WTC11 (cell line): Measurements from ENCODE around the gene SRSF10. TPM values are rescaled to one million over a fixed set of nuclear protein-coding genes. Genes with fewer than 3 reads are reported as not detected.

Experiments used
- ATF1 ChIP-seq: sonication (generic); formaldehyde crosslinking; IDR thresholded peaks from 2 replicates; pipeline ENCODE4 v1.8.1; 2023; ENCODE audit warnings: mild to moderate bottlenecking, moderate library complexity, missing genetic modification reagents
- CREB1 ChIP-seq: sonication (generic); formaldehyde crosslinking; IDR thresholded peaks from 2 replicates; pipeline ENCODE4 v1.8.0; 2023; ENCODE audit warnings: mild to moderate bottlenecking, missing genetic modification reagents
- EMX1 ChIP-seq: fragments of 250-450 bp; sonication (Bioruptor Pico); IDR thresholded peaks from 2 replicates; pipeline ENCODE4 v1.8.0; 2021; ENCODE audit warnings: mild to moderate bottlenecking
- ESRRA ChIP-seq: sonication (generic); formaldehyde crosslinking; IDR thresholded peaks from 2 replicates; pipeline ENCODE4 v1.8.1; 2022; ENCODE audit warnings: mild to moderate bottlenecking, missing genetic modification reagents, borderline replicate concordance
- GTF2I ChIP-seq: fragments of 250-450 bp; sonication (Bioruptor Pico); conservative IDR thresholded peaks from 2 replicates; pipeline ENCODE4 v1.4.0; 2021; ENCODE audit warnings: mild to moderate bottlenecking
- OVOL2 ChIP-seq: fragments of 250-450 bp; sonication (Bioruptor Pico); IDR thresholded peaks from 2 replicates; pipeline ENCODE4 v1.9.0; 2021; ENCODE audit warnings: mild to moderate bottlenecking, borderline replicate concordance
- PRDM15 ChIP-seq: sonication (generic); formaldehyde crosslinking; IDR thresholded peaks from 2 replicates; pipeline ENCODE4 v1.8.0; 2022; ENCODE audit warnings: missing genetic modification reagents
- ZNF138 ChIP-seq: sonication (generic); formaldehyde crosslinking; conservative IDR thresholded peaks from 2 replicates; pipeline ENCODE4 v1.8.1; 2022; ENCODE audit warnings: mild to moderate bottlenecking, moderate library complexity, missing genetic modification reagents
- ZNF219 ChIP-seq: sonication (generic); formaldehyde crosslinking; IDR thresholded peaks from 2 replicates; pipeline ENCODE4 v1.8.0; 2023; ENCODE audit warnings: missing genetic modification reagents, mild to moderate bottlenecking, borderline replicate concordance
- ZNF317 ChIP-seq: sonication (generic); formaldehyde crosslinking; IDR thresholded peaks from 2 replicates; pipeline ENCODE4 v1.8.1; 2023; ENCODE audit warnings: low read depth, mild to moderate bottlenecking, moderate library complexity, missing genetic modification reagents, borderline replicate concordance
- ZNF423 ChIP-seq: fragments of 250-450 bp; sonication (Bioruptor Pico); IDR thresholded peaks from 2 replicates; pipeline ENCODE4 v2.1.2; 2022; ENCODE audit warnings: mild to moderate bottlenecking, moderate library complexity
- total RNA-seq: library from RNA; stranded (reverse); gene quantifications from 3 replicates; pipeline ENCODE4 v1.2.3, GENCODE V29; 2021
- TF ChIP-seq, protein P1 (sequence below): sonication (generic); formaldehyde crosslinking; IDR thresholded peaks from 2 replicates; pipeline ENCODE4 v1.8.0; 2023; ENCODE audit warnings: mild to moderate bottlenecking, missing genetic modification reagents
- TF ChIP-seq, protein P2 (sequence below): sonication (generic); formaldehyde crosslinking; IDR thresholded peaks from 2 replicates; pipeline ENCODE4 v1.8.0; 2023; ENCODE audit warnings: missing genetic modification reagents, mild to moderate bottlenecking, borderline replicate concordance
- TF ChIP-seq, protein P3 (sequence below): sonication (generic); formaldehyde crosslinking; IDR thresholded peaks from 2 replicates; pipeline ENCODE4 v1.8.1; 2022; ENCODE audit warnings: low read depth, missing genetic modification reagents, borderline replicate concordance
- TF ChIP-seq, protein P4 (sequence below): fragments of 200-600 bp; IDR thresholded peaks from 2 replicates; pipeline ENCODE4 v1.8.0; 2022; ENCODE audit warnings: antibody characterized with exemption
- TF ChIP-seq, protein P5 (sequence below): sonication (generic); formaldehyde crosslinking; conservative IDR thresholded peaks from 2 replicates; pipeline ENCODE4 v1.8.1; 2022; ENCODE audit warnings: mild to moderate bottlenecking, missing genetic modification reagents
- TF ChIP-seq, protein P6 (sequence below): sonication (generic); formaldehyde crosslinking; IDR thresholded peaks from 2 replicates; pipeline ENCODE4 v1.8.1; 2022; ENCODE audit warnings: low read depth, mild to moderate bottlenecking, moderate library complexity, missing genetic modification reagents, borderline replicate concordance
- TF ChIP-seq, protein P7 (sequence below): fragments of 250-450 bp; sonication (Bioruptor Pico); IDR thresholded peaks from 2 replicates; pipeline ENCODE4 v1.9.0; 2021; ENCODE audit warnings: mild to moderate bottlenecking

Gene SRSF10
- total RNA-seq, 1 experiment from 2014 or later = 163 TPM

- TF ChIP-seq PRDM15 (CRISPR knock-in tag) = 0 out of 2 replicates have a peak, but pooled peaks have one; percentile 14
- TF ChIP-seq ZNF317 (CRISPR knock-in tag) = 0 out of 2 replicates have a peak, but pooled peaks have one; percentile 17
- TF ChIP-seq, protein P1, sequence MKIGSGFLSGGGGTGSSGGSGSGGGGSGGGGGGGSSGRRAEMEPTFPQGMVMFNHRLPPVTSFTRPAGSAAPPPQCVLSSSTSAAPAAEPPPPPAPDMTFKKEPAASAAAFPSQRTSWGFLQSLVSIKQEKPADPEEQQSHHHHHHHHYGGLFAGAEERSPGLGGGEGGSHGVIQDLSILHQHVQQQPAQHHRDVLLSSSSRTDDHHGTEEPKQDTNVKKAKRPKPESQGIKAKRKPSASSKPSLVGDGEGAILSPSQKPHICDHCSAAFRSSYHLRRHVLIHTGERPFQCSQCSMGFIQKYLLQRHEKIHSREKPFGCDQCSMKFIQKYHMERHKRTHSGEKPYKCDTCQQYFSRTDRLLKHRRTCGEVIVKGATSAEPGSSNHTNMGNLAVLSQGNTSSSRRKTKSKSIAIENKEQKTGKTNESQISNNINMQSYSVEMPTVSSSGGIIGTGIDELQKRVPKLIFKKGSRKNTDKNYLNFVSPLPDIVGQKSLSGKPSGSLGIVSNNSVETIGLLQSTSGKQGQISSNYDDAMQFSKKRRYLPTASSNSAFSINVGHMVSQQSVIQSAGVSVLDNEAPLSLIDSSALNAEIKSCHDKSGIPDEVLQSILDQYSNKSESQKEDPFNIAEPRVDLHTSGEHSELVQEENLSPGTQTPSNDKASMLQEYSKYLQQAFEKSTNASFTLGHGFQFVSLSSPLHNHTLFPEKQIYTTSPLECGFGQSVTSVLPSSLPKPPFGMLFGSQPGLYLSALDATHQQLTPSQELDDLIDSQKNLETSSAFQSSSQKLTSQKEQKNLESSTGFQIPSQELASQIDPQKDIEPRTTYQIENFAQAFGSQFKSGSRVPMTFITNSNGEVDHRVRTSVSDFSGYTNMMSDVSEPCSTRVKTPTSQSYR (CRISPR knock-in tag) = peak; percentile 91
- TF ChIP-seq, protein P2, sequence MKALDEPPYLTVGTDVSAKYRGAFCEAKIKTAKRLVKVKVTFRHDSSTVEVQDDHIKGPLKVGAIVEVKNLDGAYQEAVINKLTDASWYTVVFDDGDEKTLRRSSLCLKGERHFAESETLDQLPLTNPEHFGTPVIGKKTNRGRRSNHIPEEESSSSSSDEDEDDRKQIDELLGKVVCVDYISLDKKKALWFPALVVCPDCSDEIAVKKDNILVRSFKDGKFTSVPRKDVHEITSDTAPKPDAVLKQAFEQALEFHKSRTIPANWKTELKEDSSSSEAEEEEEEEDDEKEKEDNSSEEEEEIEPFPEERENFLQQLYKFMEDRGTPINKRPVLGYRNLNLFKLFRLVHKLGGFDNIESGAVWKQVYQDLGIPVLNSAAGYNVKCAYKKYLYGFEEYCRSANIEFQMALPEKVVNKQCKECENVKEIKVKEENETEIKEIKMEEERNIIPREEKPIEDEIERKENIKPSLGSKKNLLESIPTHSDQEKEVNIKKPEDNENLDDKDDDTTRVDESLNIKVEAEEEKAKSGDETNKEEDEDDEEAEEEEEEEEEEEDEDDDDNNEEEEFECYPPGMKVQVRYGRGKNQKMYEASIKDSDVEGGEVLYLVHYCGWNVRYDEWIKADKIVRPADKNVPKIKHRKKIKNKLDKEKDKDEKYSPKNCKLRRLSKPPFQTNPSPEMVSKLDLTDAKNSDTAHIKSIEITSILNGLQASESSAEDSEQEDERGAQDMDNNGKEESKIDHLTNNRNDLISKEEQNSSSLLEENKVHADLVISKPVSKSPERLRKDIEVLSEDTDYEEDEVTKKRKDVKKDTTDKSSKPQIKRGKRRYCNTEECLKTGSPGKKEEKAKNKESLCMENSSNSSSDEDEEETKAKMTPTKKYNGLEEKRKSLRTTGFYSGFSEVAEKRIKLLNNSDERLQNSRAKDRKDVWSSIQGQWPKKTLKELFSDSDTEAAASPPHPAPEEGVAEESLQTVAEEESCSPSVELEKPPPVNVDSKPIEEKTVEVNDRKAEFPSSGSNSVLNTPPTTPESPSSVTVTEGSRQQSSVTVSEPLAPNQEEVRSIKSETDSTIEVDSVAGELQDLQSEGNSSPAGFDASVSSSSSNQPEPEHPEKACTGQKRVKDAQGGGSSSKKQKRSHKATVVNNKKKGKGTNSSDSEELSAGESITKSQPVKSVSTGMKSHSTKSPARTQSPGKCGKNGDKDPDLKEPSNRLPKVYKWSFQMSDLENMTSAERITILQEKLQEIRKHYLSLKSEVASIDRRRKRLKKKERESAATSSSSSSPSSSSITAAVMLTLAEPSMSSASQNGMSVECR (CRISPR knock-in tag) = no peak; the same call in 1 of the 2 replicates
- TF ChIP-seq, protein P3, sequence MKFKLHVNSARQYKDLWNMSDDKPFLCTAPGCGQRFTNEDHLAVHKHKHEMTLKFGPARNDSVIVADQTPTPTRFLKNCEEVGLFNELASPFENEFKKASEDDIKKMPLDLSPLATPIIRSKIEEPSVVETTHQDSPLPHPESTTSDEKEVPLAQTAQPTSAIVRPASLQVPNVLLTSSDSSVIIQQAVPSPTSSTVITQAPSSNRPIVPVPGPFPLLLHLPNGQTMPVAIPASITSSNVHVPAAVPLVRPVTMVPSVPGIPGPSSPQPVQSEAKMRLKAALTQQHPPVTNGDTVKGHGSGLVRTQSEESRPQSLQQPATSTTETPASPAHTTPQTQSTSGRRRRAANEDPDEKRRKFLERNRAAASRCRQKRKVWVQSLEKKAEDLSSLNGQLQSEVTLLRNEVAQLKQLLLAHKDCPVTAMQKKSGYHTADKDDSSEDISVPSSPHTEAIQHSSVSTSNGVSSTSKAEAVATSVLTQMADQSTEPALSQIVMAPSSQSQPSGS (CRISPR knock-in tag) = no peak
- TF ChIP-seq GTF2I (CRISPR knock-in tag) = no peak
- TF ChIP-seq, protein P4, sequence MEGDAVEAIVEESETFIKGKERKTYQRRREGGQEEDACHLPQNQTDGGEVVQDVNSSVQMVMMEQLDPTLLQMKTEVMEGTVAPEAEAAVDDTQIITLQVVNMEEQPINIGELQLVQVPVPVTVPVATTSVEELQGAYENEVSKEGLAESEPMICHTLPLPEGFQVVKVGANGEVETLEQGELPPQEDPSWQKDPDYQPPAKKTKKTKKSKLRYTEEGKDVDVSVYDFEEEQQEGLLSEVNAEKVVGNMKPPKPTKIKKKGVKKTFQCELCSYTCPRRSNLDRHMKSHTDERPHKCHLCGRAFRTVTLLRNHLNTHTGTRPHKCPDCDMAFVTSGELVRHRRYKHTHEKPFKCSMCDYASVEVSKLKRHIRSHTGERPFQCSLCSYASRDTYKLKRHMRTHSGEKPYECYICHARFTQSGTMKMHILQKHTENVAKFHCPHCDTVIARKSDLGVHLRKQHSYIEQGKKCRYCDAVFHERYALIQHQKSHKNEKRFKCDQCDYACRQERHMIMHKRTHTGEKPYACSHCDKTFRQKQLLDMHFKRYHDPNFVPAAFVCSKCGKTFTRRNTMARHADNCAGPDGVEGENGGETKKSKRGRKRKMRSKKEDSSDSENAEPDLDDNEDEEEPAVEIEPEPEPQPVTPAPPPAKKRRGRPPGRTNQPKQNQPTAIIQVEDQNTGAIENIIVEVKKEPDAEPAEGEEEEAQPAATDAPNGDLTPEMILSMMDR = no peak
- TF ChIP-seq ZNF138 (CRISPR knock-in tag) = no peak
- 0 out of 2 replicates have a peak, but pooled peaks have one; percentile 56 for TF ChIP-seq ATF1
- TF ChIP-seq CREB1 (CRISPR knock-in tag) = peak; percentile 73; the same call in 1 of the 2 replicates
- peak; percentile 68; the same call in 1 of the 2 replicates for TF ChIP-seq ZNF423
- TF ChIP-seq OVOL2 (CRISPR knock-in tag) = no peak
- TF ChIP-seq, protein P5, sequence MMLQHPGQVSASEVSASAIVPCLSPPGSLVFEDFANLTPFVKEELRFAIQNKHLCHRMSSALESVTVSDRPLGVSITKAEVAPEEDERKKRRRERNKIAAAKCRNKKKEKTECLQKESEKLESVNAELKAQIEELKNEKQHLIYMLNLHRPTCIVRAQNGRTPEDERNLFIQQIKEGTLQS = no peak
- no peak for TF ChIP-seq ZNF219 (CRISPR knock-in tag)
- TF ChIP-seq ESRRA (CRISPR knock-in tag) = peak; percentile 88; the same call in 1 of the 2 replicates
- TF ChIP-seq, protein P6, sequence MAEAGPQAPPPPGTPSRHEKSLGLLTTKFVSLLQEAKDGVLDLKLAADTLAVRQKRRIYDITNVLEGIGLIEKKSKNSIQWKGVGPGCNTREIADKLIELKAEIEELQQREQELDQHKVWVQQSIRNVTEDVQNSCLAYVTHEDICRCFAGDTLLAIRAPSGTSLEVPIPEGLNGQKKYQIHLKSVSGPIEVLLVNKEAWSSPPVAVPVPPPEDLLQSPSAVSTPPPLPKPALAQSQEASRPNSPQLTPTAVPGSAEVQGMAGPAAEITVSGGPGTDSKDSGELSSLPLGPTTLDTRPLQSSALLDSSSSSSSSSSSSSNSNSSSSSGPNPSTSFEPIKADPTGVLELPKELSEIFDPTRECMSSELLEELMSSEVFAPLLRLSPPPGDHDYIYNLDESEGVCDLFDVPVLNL (CRISPR knock-in tag) = peak; percentile 92
- TF ChIP-seq, protein P7, sequence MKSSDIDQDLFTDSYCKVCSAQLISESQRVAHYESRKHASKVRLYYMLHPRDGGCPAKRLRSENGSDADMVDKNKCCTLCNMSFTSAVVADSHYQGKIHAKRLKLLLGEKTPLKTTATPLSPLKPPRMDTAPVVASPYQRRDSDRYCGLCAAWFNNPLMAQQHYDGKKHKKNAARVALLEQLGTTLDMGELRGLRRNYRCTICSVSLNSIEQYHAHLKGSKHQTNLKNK (CRISPR knock-in tag) = no peak
- no peak for TF ChIP-seq EMX1
Measured at GRCh38 chr1:23979881-23980727, at the start of gene SRSF10 (continued).
